Stimulated activated CD4-positive, alpha-beta T cell treated with anti-CD3 and anti-CD28 coated beads, Interleukin-1b, Interleukin-23, amount 100 ng/mL, for 24 hours (primary cell): ENCODE measurements around the gene ARHGAP42.
"Not testable (repeated sequence)": the region's sequence is repeated elsewhere in the genome, so short reads cannot be mapped to it uniquely, and the experiment has no call there.

Experiments
- DNase-seq, 4 experiments: peaks; one replicate each; pipeline ENCODE4 v3.0.0-alpha.2; 2020; ENCODE audit warnings: low read depth in 4 of 4, low spot score in 1 of 4

ARHGAP42 gene

GRCh38 chr11:100687054-100687629 is at the start of gene ARHGAP42:
TSS of gene ARHGAP42 (plus strand) at chr11:100687288. CDS start at chr11:100687679, 391 bp downstream.
- peak in 2 of 4 experiments; percentile 4 to 13 for DNase-seq

GRCh38 chr11:100637706-100638105 is 49.4 kb upstream of the ARHGAP42 start:
- DNase-seq, result no peak

- DNase-seq, result no peak
These were observed 48.4 kb upstream of the ARHGAP42 start for GRCh38 chr11:100638648-100639047.

GRCh38 chr11:100639140-100639539 is 47.9 kb upstream of the ARHGAP42 start:
- DNase-seq, result no peak

GRCh38 chr11:100640071-100640470 is 47.0 kb upstream of the ARHGAP42 start:
- DNase-seq, result no peak

GRCh38 chr11:100640646-100641045 is 46.4 kb upstream of the ARHGAP42 start:
- DNase-seq, result no peak

- no peak for DNase-seq
These were observed 45.6 kb upstream of the ARHGAP42 start for GRCh38 chr11:100641456-100641855.

- DNase-seq, result no peak
These were observed 40.5 kb upstream of the ARHGAP42 start for GRCh38 chr11:100646545-100646944.

- no peak for DNase-seq
These were observed 39.2 kb upstream of the ARHGAP42 start for GRCh38 chr11:100647861-100648260.

- DNase-seq, result no peak
These were observed 23.5 kb upstream of the ARHGAP42 start for GRCh38 chr11:100663583-100663982.

GRCh38 chr11:100663996-100664395 is 23.1 kb upstream of the ARHGAP42 start:
- no peak for DNase-seq

- DNase-seq, result not testable (repeated sequence)
These were observed 20.3 kb upstream of the ARHGAP42 start for GRCh38 chr11:100666816-100667215.

GRCh38 chr11:100667449-100667848 is 19.6 kb upstream of the ARHGAP42 start:
- no peak for DNase-seq

GRCh38 chr11:100670140-100670539 is 16.9 kb upstream of the ARHGAP42 start:
- no peak for DNase-seq

GRCh38 chr11:100671471-100671870 is 15.6 kb upstream of the ARHGAP42 start:
- no peak for DNase-seq

- no peak for DNase-seq
These were observed 14.5 kb upstream of the ARHGAP42 start for GRCh38 chr11:100672498-100673033.

- DNase-seq, result no peak
These were observed 14.0 kb upstream of the ARHGAP42 start for GRCh38 chr11:100673063-100673462.

GRCh38 chr11:100674212-100674611 is 12.9 kb upstream of the ARHGAP42 start:
- no peak for DNase-seq

GRCh38 chr11:100675115-100675650 is 11.9 kb upstream of the ARHGAP42 start:
- DNase-seq, result no peak

- DNase-seq, result no peak
These were observed 10.2 kb upstream of the ARHGAP42 start for GRCh38 chr11:100676901-100677300.

- DNase-seq, result no peak
These were observed 9.3 kb upstream of the ARHGAP42 start for GRCh38 chr11:100677796-100678195.

- no peak for DNase-seq
These were observed 7.0 kb upstream of the ARHGAP42 start for GRCh38 chr11:100680070-100680469.

- DNase-seq, result no peak
These were observed 6.0 kb upstream of the ARHGAP42 start for GRCh38 chr11:100681064-100681502.
